AG04449 (cell line): ENCODE measurements around the gene VAT1.
A peak's percentile ranks its signal among the peaks of the same experiment; 100 is the strongest.
"Not testable (repeated sequence)": the region's sequence is repeated elsewhere in the genome, so short reads cannot be mapped to it uniquely, and the experiment has no call there.

Experiments used
- CTCF ChIA-PET: fragments of 350-600 bp; formaldehyde crosslinking; extraction: SDS; loops from one replicate; lab custom pipeline; 2021; ENCODE audit warnings: antibody characterized with exemption; lab: Yijun Ruan, JAX
- POLR2A ChIA-PET: fragments of 400-600, 350-600 bp; formaldehyde crosslinking; extraction: SDS; loops from one replicate; lab custom pipeline; 2020; ENCODE audit warnings: antibody characterized with exemption, inconsistent platforms; lab: Yijun Ruan, JAX
- DNase-seq: peaks from one replicate; pipeline ENCODE4 v3.0.0-alpha.2; 2010; ENCODE audit warnings: low read depth, low spot score
- H3K4me3 ChIP-seq: 2 replicates; pipeline ENCODE4 v1.5.1; 2011; ENCODE audit warnings: low read depth, mild to moderate bottlenecking, control low read depth, low read length
- TF ChIP-seq, protein P1 (sequence below): IDR thresholded peaks from one replicate; pipeline ENCODE4 v1.5.1; 2011; ENCODE audit warnings: mild to moderate bottlenecking, moderate library complexity, low read length, control low read depth, inconsistent platforms; ENCODE audit not compliant: insufficient read depth; ENCODE audit errors: missing control alignments

VAT1 gene

GRCh38 chr17:42985225-42985624 is 37.0 kb downstream of the VAT1 start:
- DNase-seq = no peak
- ChIA-PET POLR2A (no interaction called here), CTCF (interaction anchor here (4.5 kb wide), 1 partner anchor 13 kb away, joined by 35 read pairs; the partner anchor contains the start of gene RPL27)
- H3K4me3 ChIP-seq = no peak overlapping the region
- TF ChIP-seq, protein P1, sequence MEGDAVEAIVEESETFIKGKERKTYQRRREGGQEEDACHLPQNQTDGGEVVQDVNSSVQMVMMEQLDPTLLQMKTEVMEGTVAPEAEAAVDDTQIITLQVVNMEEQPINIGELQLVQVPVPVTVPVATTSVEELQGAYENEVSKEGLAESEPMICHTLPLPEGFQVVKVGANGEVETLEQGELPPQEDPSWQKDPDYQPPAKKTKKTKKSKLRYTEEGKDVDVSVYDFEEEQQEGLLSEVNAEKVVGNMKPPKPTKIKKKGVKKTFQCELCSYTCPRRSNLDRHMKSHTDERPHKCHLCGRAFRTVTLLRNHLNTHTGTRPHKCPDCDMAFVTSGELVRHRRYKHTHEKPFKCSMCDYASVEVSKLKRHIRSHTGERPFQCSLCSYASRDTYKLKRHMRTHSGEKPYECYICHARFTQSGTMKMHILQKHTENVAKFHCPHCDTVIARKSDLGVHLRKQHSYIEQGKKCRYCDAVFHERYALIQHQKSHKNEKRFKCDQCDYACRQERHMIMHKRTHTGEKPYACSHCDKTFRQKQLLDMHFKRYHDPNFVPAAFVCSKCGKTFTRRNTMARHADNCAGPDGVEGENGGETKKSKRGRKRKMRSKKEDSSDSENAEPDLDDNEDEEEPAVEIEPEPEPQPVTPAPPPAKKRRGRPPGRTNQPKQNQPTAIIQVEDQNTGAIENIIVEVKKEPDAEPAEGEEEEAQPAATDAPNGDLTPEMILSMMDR = no peak

GRCh38 chr17:42982266-42982665 is 39.9 kb downstream of the VAT1 start:
- DNase-seq = no peak
- H3K4me3 ChIP-seq = peak overlapping the region; percentile 8; the same call in 1 of the 2 replicates
- POLR2A ChIA-PET = no interaction called here
- TF ChIP-seq, protein P1 = no peak
- CTCF ChIA-PET = interaction anchor here (2.5 kb wide), 1 partner anchor 16 kb away, joined by 14 read pairs; the partner anchor contains the start of gene RPL27

DNA sequence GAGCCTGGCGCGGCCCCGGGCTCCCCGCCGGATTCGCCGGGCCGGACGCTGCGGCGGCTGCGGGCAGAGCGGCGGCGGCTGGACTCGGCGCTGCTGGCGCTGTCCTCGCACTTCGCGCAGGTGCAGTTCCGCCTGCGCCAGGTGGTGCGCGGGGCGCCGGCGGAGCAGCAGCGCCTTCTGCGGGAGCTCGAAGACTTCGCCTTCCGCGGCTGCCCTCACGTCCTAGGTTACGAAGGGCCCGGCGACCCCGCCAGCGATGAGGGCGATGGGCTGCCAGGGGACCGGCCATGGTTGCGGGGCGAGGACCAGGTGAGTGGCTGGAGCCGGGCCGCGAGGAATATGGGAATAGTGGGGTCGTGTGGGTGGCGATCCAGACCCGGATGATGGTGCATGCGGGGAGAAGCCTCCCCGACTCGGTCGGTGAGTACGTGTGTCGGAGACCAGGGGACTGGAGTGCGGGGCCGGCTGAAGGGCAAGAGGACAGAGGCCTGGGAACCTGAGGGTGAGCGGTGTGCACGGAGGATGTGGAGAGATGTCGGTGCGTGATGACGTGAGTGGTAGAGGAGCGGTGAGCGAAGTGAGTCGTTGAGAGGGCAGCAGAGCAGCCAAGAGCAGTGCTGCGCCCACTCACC is 41.3 kb downstream of the VAT1 start:
- ChIA-PET POLR2A (no interaction called here), CTCF (no interaction called here)
- H3K4me3 ChIP-seq = peak overlapping the region; percentile 78
- DNase-seq = no peak
- TF ChIP-seq, protein P1 = no peak

- peak within 1 kb of the TSS; percentile 78 for H3K4me3 ChIP-seq
- DNase-seq = no peak
- TF ChIP-seq, protein P1 = no peak
- POLR2A ChIA-PET = interaction anchor here (1.0 kb wide), 1 partner anchor 18 kb away, joined by 5 read pairs; the partner anchor contains the start of gene RPL27
- CTCF ChIA-PET = interaction anchor here (2.6 kb wide), 1 partner anchor 18 kb away, joined by 14 read pairs; the partner anchor contains the start of gene RPL27
These were observed 41.9 kb downstream of the VAT1 start, which contains the start of gene RUNDC1 for GRCh38 chr17:42980274-42980765. Gene RUNDC1, plus strand, starts transcription at chr17:42980565. Its CDS starts 12 bp downstream, at chr17:42980577.

DNA sequence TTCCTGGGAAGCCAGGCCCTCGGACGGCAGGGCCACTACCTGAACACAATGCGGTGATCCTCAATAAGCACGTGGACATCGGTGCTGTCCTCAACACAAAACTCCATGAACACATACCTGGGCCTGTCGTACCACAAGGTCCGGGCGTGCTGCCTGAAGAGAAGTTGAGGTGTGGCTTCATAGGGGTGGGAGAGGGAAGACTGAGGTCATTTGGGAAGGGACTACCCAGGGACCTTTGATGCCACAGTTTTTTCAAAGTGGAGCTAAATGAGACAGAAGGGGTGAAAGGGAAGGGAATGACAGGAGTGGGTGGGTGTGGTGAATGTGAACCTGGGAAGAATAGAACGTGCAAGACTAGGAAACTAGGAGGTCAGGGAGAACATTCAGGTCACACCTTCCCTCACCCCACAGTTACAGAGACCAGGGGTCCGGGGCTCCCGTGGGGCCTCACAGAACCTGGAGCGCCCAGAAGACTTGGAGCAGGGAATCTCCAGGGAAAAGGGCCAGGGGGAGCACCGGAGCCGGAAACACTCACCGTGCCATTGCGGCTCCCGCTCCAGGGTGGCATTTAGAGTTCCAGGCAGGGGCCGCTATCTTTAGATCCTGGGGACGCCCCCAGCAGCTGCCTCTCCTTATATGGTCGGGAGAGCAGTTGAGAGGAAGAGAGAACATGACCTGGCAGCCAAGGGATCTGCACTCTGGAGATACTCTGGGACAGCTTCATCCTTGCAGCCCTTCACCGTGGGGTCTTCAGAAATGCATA is 42.5 kb downstream of the VAT1 start, which contains the start of gene PTGES3L:
TSS of gene PTGES3L (minus strand) at position 570 of the 763 bp plus-strand sequence. CDS start at position 543, 27 bp downstream.
- peak within 1 kb of the TSS; percentile 78 for H3K4me3 ChIP-seq
- TF ChIP-seq, protein P1 = no peak
- ChIA-PET POLR2A (interaction anchor here (1.0 kb wide), 1 partner anchor 18 kb away, joined by 5 read pairs; the partner anchor contains the start of gene RPL27), CTCF (interaction anchor here (1.4 to 2.6 kb wide), 2 partner anchors 18 to 136 kb away, joined by 3 to 14 read pairs; partner anchors contain the start of gene RPL27)
- DNase-seq = no peak

- ChIA-PET POLR2A (interaction anchor here (0.6 to 1.5 kb wide), 2 partner anchors 17 to 22 kb away, joined by 3 to 4 read pairs; partner anchors contain the start of gene RPL27), CTCF (interaction anchor here (0.9 to 1.4 kb wide), 2 partner anchors 21 to 22 kb away, joined by 3 to 4 read pairs; partner anchors contain the start of gene RPL27)
- not testable (repeated sequence) for DNase-seq, H3K4me3 ChIP-seq
These were observed 46.5 kb downstream of the VAT1 start for GRCh38 chr17:42975701-42976100.
